GM19328 (cell line): Measurements from ENCODE around the gene VCP.

ENCODE experiments used
- ATAC-seq: cut with Tn5 transposase; IDR thresholded peaks from one replicate; pipeline ENCODE4 v1.9.1; 2021; ENCODE audit warnings: mild to moderate bottlenecking, moderate library complexity; ENCODE audit not compliant: unreplicated experiment

Gene VCP

DNA sequence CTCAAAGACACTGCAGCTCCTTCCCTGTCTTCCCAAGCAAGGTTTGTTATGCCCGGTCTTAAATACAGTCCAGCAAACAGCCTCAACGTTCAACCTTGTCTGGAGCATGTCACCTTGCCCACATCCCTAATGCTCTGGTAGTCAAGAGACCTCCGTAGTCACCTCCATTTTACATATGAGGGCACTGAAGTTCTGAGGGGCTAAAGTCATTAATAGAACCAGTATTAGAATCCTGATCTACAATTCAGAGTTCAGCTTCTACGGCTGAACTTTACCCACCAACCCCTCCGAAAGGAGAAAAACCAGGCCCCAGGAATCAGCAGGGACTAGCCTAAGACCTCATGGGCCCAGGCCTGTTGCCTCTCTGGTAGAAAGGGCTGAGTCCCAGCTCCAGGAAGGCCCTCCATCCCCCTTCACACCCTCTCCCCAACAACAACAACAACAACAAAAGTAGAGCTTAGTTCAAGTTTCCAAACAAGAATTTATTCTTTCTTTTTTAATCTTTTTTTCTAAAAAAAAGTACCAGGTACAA is 31.3 kb upstream of the VCP start:
- ATAC-seq = no peak

GRCh38 chr9:35102769-35103659 is 30.6 kb upstream of the VCP start, which contains the start of gene STOML2:
STOML2 (minus strand) TSS chr9:35103131; CDS start chr9:35103094, 37 bp downstream.
- ATAC-seq = peak; percentile 96

DNA sequence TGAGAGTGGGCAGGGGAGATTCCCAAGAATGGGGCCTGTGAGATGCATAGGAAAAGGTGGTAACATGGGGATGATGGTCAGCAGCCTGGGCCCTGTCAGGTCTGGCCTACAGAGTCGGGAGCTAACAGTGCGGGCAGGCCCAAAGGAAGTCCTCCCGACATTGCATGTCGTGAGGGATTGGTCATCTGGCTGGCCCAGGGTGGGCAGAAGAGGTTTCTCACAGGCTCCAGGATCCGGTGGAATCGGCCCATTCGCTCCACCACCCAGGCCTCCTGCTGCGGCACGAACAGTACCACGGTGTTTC is 30.0 kb upstream of the VCP start:
- ATAC-seq = no peak

GRCh38 chr9:35097573-35097972 is 25.1 kb upstream of the VCP start:
- no peak for ATAC-seq

DNA sequence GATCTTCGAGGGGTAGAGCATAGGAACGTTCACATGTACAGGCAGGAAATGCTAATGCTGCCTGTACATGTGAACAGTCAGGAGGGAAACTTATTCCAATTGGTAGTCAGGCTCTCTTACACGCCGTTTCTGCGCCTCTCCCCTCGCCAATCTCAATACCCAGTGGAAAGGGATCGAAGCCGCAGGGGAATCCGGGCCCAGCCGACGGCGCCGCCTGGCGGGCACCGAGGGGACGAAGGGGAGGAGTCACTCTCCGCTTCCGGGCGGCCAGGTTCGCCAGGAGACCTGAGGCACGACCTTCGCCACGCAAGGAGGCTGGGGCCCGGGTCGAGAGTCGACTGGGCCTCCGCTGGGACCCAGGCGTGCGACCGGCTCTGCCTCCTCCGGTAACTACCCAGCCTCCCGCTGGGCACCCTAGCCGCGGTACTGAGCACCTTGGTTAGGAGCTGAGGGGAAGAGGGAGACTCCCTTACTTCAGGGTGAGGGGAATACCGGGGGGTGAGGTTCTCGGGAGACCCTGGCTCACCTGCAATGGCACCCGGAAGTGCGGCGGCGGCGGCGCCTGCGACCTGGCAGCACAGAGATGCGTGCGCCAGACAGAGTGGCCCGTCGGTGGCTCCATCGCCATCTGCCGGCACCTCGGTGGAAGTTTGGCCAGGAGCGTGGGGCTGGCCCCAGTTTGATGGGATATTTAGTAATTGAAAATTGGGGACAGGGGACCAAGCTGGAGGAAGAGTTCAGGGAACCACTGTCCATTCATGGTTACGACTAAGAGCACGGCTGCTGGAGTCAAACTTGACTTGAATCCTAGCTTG is 23.8 kb upstream of the VCP start, which contains the start of gene PIGO:
Gene PIGO, minus strand, starts transcription at position 557 of the 815 bp plus-strand sequence. CDS start 1,026 bp downstream, outside the sequence.
- ATAC-seq = peak; percentile 91

GRCh38 chr9:35091536-35091935 is 19.1 kb upstream of the VCP start:
- no peak for ATAC-seq

DNA sequence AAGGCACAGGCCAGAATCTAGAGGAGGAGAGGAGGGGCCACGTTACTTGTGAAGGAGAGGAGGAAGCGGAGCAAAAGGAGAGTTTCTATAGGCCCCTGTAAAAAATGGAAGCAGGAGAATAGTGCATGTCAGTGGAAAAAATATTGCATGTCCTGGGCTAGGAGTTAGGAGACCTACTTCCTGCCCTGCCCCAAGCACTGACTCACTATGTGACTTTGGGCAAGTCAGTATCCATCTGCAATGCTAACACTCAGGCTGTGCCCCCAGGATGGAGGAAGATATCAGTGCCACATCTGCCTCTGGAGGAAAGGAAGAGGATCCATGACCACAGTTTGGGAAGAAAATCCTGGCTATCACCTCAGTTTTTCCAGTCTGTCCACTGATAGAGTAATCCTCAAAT is 17.0 kb upstream of the VCP start:
- ATAC-seq = no peak

- ATAC-seq = no peak
Observed at GRCh38 chr9:35085078-35085477, 12.7 kb upstream of the VCP start.

- peak; percentile 87 for ATAC-seq
Observed at GRCh38 chr9:35079426-35080341, 7.3 kb upstream of the VCP start, which contains the start of gene FANCG. FANCG (minus strand) TSS chr9:35079942; CDS start chr9:35079524, 418 bp downstream.

- no peak for ATAC-seq
Observed at GRCh38 chr9:35079041-35079425, 6.6 kb upstream of the VCP start.

DNA sequence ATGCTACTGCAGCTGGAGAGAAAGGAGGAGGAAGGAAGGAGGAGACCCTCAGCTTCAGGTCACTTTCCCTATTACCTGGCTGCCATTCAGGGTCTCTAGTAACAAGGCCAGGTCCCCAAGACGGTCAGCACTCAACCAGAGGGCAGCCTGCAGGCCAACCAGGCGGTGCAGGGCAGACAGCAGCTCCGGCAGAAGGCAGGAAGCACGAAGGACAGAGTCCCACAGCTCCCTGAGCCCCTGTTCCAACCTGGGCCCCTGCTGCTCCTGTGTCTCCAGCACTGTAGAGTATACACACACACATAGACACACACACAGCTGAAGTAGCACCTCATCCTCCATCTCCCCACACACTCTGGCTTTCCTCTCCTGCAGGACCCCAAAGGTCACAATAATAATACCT is 5.6 kb upstream of the VCP start:
- no peak for ATAC-seq

- ATAC-seq = no peak
Observed at GRCh38 chr9:35076848-35077247, 4.4 kb upstream of the VCP start.

DNA sequence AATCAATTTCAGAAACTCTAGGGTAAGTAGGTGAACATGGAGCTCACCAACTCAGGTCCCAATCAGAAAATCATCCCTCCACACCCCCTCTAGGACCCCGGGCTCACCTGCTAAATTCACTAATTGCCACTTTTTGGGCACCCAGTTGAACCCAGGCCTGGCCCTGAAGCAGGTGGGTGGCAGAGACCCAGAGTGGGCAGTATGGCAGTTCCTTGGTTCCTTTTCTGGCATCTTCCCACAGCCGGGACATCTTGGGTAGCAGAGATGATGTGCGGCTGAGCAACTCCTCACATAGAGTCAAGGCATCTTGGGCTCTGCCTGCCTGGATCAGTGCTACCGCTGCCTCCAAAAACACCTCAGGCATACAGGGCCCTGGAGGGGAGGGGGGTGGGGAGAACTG is 2.9 kb upstream of the VCP start:
- ATAC-seq = no peak

- no peak for ATAC-seq
Observed at GRCh38 chr9:35074791-35075190, 2.4 kb upstream of the VCP start.

DNA sequence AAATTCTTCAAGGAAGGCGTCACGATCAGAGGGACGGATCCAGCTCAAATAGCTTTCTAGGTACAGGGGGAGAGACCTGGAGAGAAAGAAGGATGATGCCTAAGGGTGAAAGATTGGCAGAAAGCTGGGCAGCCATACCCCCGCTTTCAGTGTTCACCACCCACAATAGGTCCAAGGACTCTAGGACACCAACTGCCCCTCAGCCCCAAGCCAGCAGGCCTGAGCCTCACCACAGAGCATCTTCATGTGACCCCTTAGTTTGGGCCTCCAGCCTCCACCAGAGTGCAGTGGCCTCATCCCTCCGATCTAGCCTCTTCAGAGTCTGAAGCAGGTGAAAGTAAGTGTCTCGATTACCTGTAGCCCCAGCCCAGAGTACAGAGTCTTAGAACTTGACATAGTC is 1.7 kb upstream of the VCP start:
- no peak for ATAC-seq

- no peak for ATAC-seq
Observed at GRCh38 chr9:35073279-35073612, 821 bp upstream of the VCP start.

DNA sequence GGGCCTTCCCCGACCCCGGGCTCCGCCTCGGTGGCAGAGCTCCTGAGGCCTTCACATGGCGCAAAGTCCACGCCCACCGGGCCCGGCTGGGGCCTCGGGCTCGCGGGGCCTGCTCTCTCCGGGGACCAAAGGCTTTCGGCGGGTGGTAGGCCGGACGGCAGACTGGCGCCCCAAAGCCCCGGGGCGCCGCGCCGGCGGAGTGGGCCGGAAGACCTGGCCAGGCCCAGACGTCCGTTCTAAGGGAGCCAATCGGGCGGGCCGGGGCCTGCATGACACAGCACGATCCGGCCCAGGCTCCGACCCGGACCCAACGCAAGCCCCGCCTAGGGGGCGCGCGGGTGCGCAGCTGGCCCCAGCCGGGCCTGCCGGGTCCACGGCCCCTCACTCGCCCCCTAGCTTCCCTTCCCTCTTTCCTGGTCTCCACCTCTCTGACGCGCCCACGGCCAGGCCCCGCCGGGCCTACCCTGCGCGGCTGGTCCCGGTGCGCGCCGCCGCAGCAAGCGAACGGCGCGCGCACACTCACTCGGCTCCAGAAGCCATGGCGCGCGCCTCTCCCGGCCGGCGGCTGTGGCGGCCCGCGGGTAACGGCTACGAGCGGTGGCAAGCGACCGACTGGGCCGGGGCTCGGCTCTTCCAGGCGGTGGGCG is 488 bp downstream of the VCP start:
- peak; percentile 52 for ATAC-seq

DNA sequence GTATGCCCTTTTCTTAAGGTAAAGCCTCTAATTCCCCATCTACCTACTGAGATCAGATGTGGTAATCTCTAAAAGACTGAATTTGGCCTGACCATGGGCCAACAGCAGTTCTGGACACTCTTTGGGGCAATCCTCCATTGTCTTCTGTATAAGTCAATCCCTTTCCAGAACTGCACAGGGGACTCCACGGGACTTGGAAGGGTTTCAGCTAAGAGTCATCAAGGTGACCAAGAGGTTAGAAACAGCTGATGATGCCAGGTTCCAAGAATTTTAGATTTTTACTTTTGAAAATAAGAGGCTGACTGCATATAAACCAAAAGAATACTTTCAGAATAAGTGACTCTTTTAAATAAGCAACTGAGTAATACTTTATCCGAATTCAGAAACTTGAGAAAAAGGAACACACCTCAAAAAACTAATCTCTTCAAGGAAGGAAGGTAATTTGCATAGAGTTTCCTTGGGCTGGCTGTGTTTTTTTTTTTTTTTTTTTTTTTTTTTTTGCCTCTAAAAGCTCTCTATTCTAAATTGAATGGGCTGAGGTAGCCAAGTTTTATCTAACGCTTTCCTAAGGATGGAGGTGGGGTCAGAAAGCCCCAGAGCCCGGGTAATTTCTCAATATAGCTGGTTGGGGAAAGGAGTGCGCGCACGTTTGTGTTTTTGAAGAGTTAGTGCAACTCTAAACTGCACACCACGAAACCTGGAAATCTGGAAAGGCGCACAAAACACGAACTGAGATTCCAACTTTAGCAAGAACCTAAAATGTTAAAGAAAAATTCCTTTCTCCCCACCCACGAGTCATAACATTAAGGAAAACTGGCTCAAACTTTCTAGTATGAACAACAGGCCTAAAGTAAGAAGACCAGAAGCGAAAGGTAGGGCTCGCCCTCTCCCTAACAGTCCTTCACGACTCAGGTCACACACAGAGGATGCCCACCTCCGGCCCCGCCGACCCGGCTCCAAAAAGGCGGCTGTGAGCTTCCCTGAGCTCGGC is 1.3 kb downstream of the VCP start:
- ATAC-seq = no peak

- ATAC-seq = no peak
Observed at GRCh38 chr9:35069020-35069419, 3.4 kb downstream of the VCP start.
